Adrenal gland (tissue), 12 donors: ENCODE results near the gene CARS1. TPM values are rescaled to one million over a fixed set of nuclear protein-coding genes. Genes with fewer than 3 reads are reported as not detected.

Experiments used
- DNase-seq, 7 donors: peaks; one replicate each; pipeline ENCODE4 v3.0.0-alpha.2; 2019 to 2020
- H3K27ac ChIP-seq, 5 donors: fragments of 200-600 bp; sonication (generic) in 4 of 5; 1 replicate in 3 of 5; 2 replicates in 2 of 5; pipeline versions ENCODE4 v1.5.1 to v1.8.0; 2016 to 2020; ENCODE audit warnings: mild to moderate bottlenecking in 1 of 5
- H3K27me3 ChIP-seq: fragments of 200-600 bp; 2 replicates; pipeline ENCODE4 v1.8.0; 2021
- H3K36me3 ChIP-seq, 2 donors: fragments of 200-600 bp; replicated peaks in 1 of 2; 1 replicate in 1 of 2; 2 replicates in 1 of 2; pipeline versions ENCODE4 v1.5.1 to v1.8.0; 2018 to 2022
- H3K4me1 ChIP-seq, 2 donors: fragments of 200-600 bp; replicated peaks in 1 of 2; 1 replicate in 1 of 2; 2 replicates in 1 of 2; pipeline versions ENCODE4 v1.5.1 to v1.8.0; 2018 to 2021
- H3K4me3 ChIP-seq, 4 donors: fragments of 200-600 bp; sonication (generic) in 3 of 4; one replicate each; pipeline ENCODE4 v1.5.1; 2016 to 2018
- H3K9me3 ChIP-seq, 3 donors: fragments of 200-600 bp; sonication (generic) in 1 of 3; replicated peaks in 1 of 3; 1 replicate in 2 of 3; 2 replicates in 1 of 3; pipeline versions ENCODE4 v1.5.1 to v1.8.0; 2016 to 2021
- POLR2A ChIP-seq, 2 donors: fragments of 450-650 bp; IDR thresholded peaks; one replicate each; pipeline ENCODE4 v1.6.1; 2017; ENCODE audit warnings: antibody characterized with exemption in 2 of 2, mild to moderate bottlenecking in 2 of 2, moderate library complexity in 1 of 2
- whole genome bisulfite sequencing, 4 donors: extraction: QIAGEN DNeasy Blood & Tissue Kit in 2 of 4; methylation state at CpG; one replicate each; pipeline versions ENCODE4 v1.1.5 to v1.1.7; 2013 to 2017; 5-methylcytosine and 5-hydroxymethylcytosine counted together
- intact Hi-C, 2 donors: fragments of 100-400 bp; cut with DNase I; formaldehyde crosslinking; loops; one replicate each; pipeline versions ENCODE4 v1.14.1 to v1.15.0; 2022 to 2023
- polyA plus RNA-seq, 3 donors: library from polyadenylated mRNA; stranded (reverse); fragments of 200-250 nt in 2 of 3; fragments of 350-450 nt in 1 of 3; fragmentation: Illumina TruSeq in 1 of 3; extraction: RNeasy Lipid Tissue Mini Kit (QIAGEN cat#74804) in 1 of 3; gene quantifications; one replicate each; pipeline ENCODE4 v1.2.3, GENCODE V29; 2013 to 2014
- total RNA-seq, 9 donors: library from RNA; depleted of rRNA in 4 of 9; stranded (reverse); fragments of >200 nt in 4 of 9; fragments of 120-200 nt in 1 of 9; fragmentation: NEBNext Ultra II Directional in 1 of 9; extraction: Animal tissue kit (Norgen Biotek cat#: 25700) in 1 of 9; gene quantifications; one replicate each; pipeline versions ENCODE4 v1.1.0 to v1.2.4, GENCODE V29; 2013 to 2023
- TF ChIP-seq, protein P1 (sequence below), 6 experiments: fragments of 450-650 bp in 4 of 6; fragments of 200-600 bp in 2 of 6; sonication (generic) in 1 of 6; IDR thresholded peaks; 1 replicate in 5 of 6; 2 replicates in 1 of 6; pipeline versions ENCODE4 v1.5.1 to v1.8.0; 2016 to 2021; ENCODE audit warnings: antibody characterized with exemption in 6 of 6, mild to moderate bottlenecking in 2 of 6, moderate library complexity in 1 of 6
- donor health status: healthy with polysubstance abuse.
- donor health status: Bipolar disorder and iron deficiency.
- donor health status: DM: yes; HTN: yes; CAD: no.
- donor health status: DM: no; HTN: no; CAD: no.
- donor health status: DM: no; HTN: no; CAD: no.
- donor health status: DM: yes; HTN: yes; CAD: no.

The CARS1 gene
- total and polyA plus RNA-seq, 12 donors = 17.2 to 46.7 (median 31.5) TPM

DNA sequence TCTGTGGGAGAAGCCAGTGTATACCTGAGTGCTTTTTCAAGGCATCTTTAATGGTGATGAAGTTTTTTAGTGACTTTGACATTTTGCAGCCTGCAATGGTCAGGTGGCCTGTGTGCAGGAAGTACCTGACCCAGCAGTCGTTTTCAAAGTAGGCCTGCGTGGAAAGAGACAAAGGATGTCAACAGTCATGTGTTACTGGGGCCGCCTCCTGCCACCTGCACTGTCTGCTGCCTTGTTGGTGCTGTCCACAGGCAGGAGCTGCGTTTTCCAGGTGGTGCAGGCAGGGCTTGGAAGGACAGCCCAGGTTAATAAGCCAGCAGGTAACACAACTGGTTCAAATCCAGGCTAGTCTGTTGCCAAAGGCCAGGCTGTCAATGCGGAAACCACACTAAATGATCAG, 38.6 kb downstream of the CARS1 start:
- 66 to 83% (median 79%) methylated on average over 4 to 5 of the region's 5 CpGs for WGBS, 4 donors
- TF ChIP-seq, protein P1, sequence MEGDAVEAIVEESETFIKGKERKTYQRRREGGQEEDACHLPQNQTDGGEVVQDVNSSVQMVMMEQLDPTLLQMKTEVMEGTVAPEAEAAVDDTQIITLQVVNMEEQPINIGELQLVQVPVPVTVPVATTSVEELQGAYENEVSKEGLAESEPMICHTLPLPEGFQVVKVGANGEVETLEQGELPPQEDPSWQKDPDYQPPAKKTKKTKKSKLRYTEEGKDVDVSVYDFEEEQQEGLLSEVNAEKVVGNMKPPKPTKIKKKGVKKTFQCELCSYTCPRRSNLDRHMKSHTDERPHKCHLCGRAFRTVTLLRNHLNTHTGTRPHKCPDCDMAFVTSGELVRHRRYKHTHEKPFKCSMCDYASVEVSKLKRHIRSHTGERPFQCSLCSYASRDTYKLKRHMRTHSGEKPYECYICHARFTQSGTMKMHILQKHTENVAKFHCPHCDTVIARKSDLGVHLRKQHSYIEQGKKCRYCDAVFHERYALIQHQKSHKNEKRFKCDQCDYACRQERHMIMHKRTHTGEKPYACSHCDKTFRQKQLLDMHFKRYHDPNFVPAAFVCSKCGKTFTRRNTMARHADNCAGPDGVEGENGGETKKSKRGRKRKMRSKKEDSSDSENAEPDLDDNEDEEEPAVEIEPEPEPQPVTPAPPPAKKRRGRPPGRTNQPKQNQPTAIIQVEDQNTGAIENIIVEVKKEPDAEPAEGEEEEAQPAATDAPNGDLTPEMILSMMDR (IDR thresholded peaks at IDR 0.05) = no peak
- TF ChIP-seq POLR2A (IDR thresholded peaks at IDR 0.05) = no peak
- Histone ChIP-seq H3K27me3 (no peaks in the 10 kb centered on the region), H3K4me1 (peaks cover 0 to 6% of the 10 kb centered on the region in 2 donors), H3K4me3 (no peak overlapping the region), H3K36me3 (peaks cover 0 to 66% of the 10 kb centered on the region in 2 donors), H3K27ac (no peak overlapping the region), H3K9me3 (no peaks in the 10 kb centered on the region)
- intact Hi-C loops = no loop called here
- no peak for DNase-seq

DNA sequence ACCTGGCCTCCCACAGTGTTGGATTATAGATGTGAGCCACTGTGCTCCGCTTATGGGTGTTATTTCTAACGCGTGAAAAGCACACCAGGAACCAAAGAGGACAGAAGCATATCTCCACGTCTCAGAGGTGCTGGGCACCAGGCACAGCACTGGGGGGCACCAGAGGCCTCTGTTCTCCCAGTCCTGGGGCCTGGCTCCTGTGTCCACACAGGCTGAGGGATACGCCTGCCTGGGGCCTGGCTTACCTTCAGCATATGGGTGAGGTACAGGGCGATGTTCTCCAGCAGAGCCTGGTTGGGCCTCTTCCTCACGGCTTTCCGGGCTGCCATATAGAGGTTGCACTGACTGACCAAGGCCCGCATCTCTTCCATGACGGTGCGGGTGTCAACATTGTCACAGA, 40.4 kb downstream of the CARS1 start:
- intact Hi-C loops = no loop called here
- TF ChIP-seq, protein P1 (IDR thresholded peaks at IDR 0.05) = no peak
- TF ChIP-seq POLR2A (IDR thresholded peaks at IDR 0.05) = no peak
- Histone ChIP-seq H3K27me3 (no peaks in the 10 kb centered on the region), H3K27ac (no peak overlapping the region), H3K36me3 (peaks cover 0 to 77% of the 10 kb centered on the region in 2 donors), H3K4me1 (no peaks in the 10 kb centered on the region), H3K4me3 (no peak overlapping the region), H3K9me3 (no peaks in the 10 kb centered on the region)
- DNase-seq = no peak
- whole genome bisulfite sequencing, 4 donors = 94 to 96% (median 95%) methylated on average over 6 to 11 of the region's 11 CpGs

DNA sequence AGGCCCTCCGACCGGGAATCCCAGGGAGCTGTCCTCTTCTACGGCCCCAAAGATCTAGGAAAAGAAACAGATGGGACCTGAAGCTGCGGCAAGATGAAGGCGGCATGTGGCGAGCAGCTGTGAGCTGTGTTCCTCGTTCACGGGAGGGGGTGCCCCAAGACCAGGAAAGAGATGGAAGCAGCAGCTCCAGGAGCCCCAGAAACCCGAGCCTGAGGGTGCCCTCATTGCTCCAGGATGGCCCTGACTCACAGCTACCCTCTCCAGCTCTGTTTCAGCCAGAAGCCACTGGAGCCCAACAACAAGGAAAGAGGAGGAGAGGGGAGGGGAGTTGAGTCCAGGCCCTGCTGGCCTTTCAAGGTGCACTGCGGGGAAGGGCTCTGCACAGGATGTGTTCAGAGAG, 41.4 kb downstream of the CARS1 start:
- no peak for TF ChIP-seq POLR2A (IDR thresholded peaks at IDR 0.05)
- TF ChIP-seq, protein P1 (IDR thresholded peaks at IDR 0.05) = no peak
- Histone ChIP-seq H3K9me3 (no peaks in the 10 kb centered on the region), H3K27ac (no peak overlapping the region), H3K4me1 (no peaks in the 10 kb centered on the region), H3K4me3 (no peak overlapping the region), H3K36me3 (peaks cover 0 to 85% of the 10 kb centered on the region in 2 donors), H3K27me3 (no peaks in the 10 kb centered on the region)
- DNase-seq = no peak
- 93 to 95% (median 94%) methylated on average over 9 to 10 of the region's 10 CpGs for WGBS, 4 donors
- intact Hi-C loops = no loop called here

DNA sequence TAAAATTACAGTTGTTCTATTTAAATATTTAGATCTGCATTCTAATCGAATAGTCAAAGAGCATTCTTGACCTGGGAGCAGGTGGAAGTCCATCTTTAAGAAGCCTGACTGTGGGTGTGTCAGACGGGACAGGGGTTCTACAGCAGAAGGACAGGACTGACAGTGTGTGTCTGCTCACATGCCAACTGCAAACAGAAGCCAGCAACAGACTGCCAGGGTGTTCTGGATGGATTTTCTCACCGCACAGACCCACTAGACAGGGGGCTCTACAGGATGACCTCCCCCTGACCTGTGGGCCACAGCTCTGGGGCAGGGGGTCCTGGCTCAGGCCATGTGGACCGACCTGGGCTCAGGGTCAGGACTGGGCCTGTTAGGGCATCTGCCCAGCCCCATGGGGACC, 42.3 kb downstream of the CARS1 start:
- TF ChIP-seq, protein P1 (IDR thresholded peaks at IDR 0.05) = no peak
- no peak for TF ChIP-seq POLR2A (IDR thresholded peaks at IDR 0.05)
- WGBS, 4 donors = 84 to 99% (median 88%) methylated on average over 2 to 4 of the region's 4 CpGs
- H3K36me3 ChIP-seq = peaks cover 0 to 86% of the 10 kb centered on the region in 2 donors

More for the DNA sequence above, 42.3 kb downstream of the CARS1 start:
- no peaks in the 10 kb centered on the region for H3K4me1 ChIP-seq
- H3K4me3 ChIP-seq = no peak overlapping the region
- H3K27ac ChIP-seq = no peak overlapping the region
- intact Hi-C loops = no loop called here
- H3K9me3 ChIP-seq = no peaks in the 10 kb centered on the region
- DNase-seq = no peak
- H3K27me3 ChIP-seq = no peaks in the 10 kb centered on the region
